IMR-90 (cell line): ENCODE data around the gene RAI1. TPM values are rescaled to one million over a fixed set of nuclear protein-coding genes. Genes with fewer than 3 reads are reported as not detected.

Source experiments
- ATAC-seq: fragments of 200-7000 bp; cut with Tn5 transposase; 2 replicates; pipeline ENCODE4 v1.9.1; 2020; ENCODE audit warnings: low read depth, mild to moderate bottlenecking, moderate library complexity
- BruUV-seq: library from RNA; stranded (reverse); fragments of 400-500 nt; replicated peaks from 2 replicates; lab custom pipeline; 2021; lab: Mats Ljungman, UMichigan
- CTCF ChIA-PET: fragments of 300-600 bp; formaldehyde crosslinking; extraction: SDS; loops from one replicate; lab custom pipeline; 2021; ENCODE audit warnings: antibody characterized with exemption; lab: Yijun Ruan, JAX
- POLR2A ChIA-PET: fragments of 300-600 bp; sonication (Branson Sonifier 250); formaldehyde crosslinking; loops from one replicate; lab custom pipeline; 2022; ENCODE audit warnings: antibody characterized with exemption; ENCODE audit not compliant: unreplicated experiment; lab: Charles Lee
- DNase-seq: peaks from one replicate; pipeline ENCODE4 v3.0.0; 2013
- H2AFZ ChIP-seq: replicated peaks from 2 replicates; pipeline ENCODE3; 2013; ENCODE audit warnings: low read length, mild to moderate bottlenecking; ENCODE audit not compliant: poor library complexity
- H2AK5ac ChIP-seq: 2 replicates; pipeline ENCODE4 v1.6.1; 2013; ENCODE audit warnings: low read depth, low read length, inconsistent platforms
- H2AK9ac ChIP-seq: replicated peaks from 2 replicates; pipeline ENCODE3; 2013; ENCODE audit warnings: mild to moderate bottlenecking, low read depth, low read length, moderate library complexity; ENCODE audit not compliant: poor library complexity
- H2BK120ac ChIP-seq: 2 replicates; pipeline ENCODE4 v1.6.1; 2013; ENCODE audit warnings: low read depth, low read length, inconsistent platforms
- H2BK15ac ChIP-seq: 3 replicates; pipeline ENCODE4 v1.6.1; 2013; ENCODE audit warnings: low read depth, low read length, inconsistent platforms
- H2BK20ac ChIP-seq: 2 replicates; pipeline ENCODE4 v1.6.1; 2013; ENCODE audit warnings: low read depth, mild to moderate bottlenecking, inconsistent platforms, low read length, moderate library complexity
- H2BK5ac ChIP-seq: 2 replicates; pipeline ENCODE4 v1.6.1; 2013; ENCODE audit warnings: mild to moderate bottlenecking, low read depth, low read length, inconsistent platforms; ENCODE audit not compliant: poor library complexity, severe bottlenecking
- H3K14ac ChIP-seq: replicated peaks from 2 replicates; pipeline ENCODE4 v1.6.1; 2013; ENCODE audit warnings: low read depth, low read length, inconsistent platforms
- H3K18ac ChIP-seq: 2 replicates; pipeline ENCODE4 v1.6.1; 2013; ENCODE audit warnings: low read depth, low read length, control low read depth
- H3K23ac ChIP-seq: 2 replicates; pipeline ENCODE4 v1.6.1; 2013; ENCODE audit warnings: low read depth, low read length, inconsistent platforms
- H3K27ac ChIP-seq: 2 replicates; pipeline ENCODE4 v1.5.1; 2013; ENCODE audit warnings: mild to moderate bottlenecking, control low read depth, low read length; ENCODE audit not compliant: insufficient read depth
- H3K27me3 ChIP-seq: 2 replicates; pipeline ENCODE4 v1.6.1; 2013; ENCODE audit warnings: low read length; ENCODE audit not compliant: control insufficient read depth, insufficient read depth
- H3K36me3 ChIP-seq: 2 replicates; pipeline ENCODE4 v1.6.1; 2013; ENCODE audit warnings: low read length, mixed read lengths; ENCODE audit not compliant: control insufficient read depth, insufficient read depth
- H3K4ac ChIP-seq: 2 replicates; pipeline ENCODE4 v1.6.1; 2013; ENCODE audit warnings: low read depth, low read length, inconsistent platforms
- H3K4me1 ChIP-seq: 2 replicates; pipeline ENCODE4 v1.6.1; 2013; ENCODE audit warnings: low read length, mixed read lengths; ENCODE audit not compliant: control insufficient read depth, insufficient read depth
- H3K4me2 ChIP-seq: 2 replicates; pipeline ENCODE4 v1.6.1; 2013; ENCODE audit warnings: low read depth, mild to moderate bottlenecking, control low read depth, low read length, moderate library complexity
- H3K4me3 ChIP-seq: 2 replicates; pipeline ENCODE4 v1.5.1; 2013; ENCODE audit warnings: low read depth, mild to moderate bottlenecking, control low read depth, low read length, moderate library complexity; ENCODE audit not compliant: insufficient read depth
- H3K56ac ChIP-seq: 2 replicates; pipeline ENCODE4 v1.6.1; 2013; ENCODE audit warnings: low read length, inconsistent platforms; ENCODE audit not compliant: insufficient read depth; ENCODE audit errors: extremely low read depth
- H3K79me1 ChIP-seq, 2 experiments: 2 replicates each; pipeline ENCODE4 v1.6.1; 2013; ENCODE audit warnings: low read length in 2 of 2, inconsistent platforms in 1 of 2, low read depth in 1 of 2
- H3K9ac ChIP-seq: 2 replicates; pipeline ENCODE4 v1.6.1; 2013; ENCODE audit warnings: low read depth, low read length, control low read depth
- H3K9me1 ChIP-seq: 2 replicates; pipeline ENCODE4 v1.6.1; 2013; ENCODE audit warnings: low read length, inconsistent platforms; ENCODE audit not compliant: insufficient read depth
- H3K9me3 ChIP-seq: 2 replicates; pipeline ENCODE4 v1.6.1; 2013; ENCODE audit warnings: low read length; ENCODE audit not compliant: control insufficient read depth, insufficient read depth
- H4K20me1 ChIP-seq: 2 replicates; pipeline ENCODE4 v1.6.1; 2013; ENCODE audit warnings: low read length, inconsistent platforms; ENCODE audit not compliant: insufficient read depth
- H4K5ac ChIP-seq: 2 replicates; pipeline ENCODE4 v1.6.1; 2013; ENCODE audit warnings: mild to moderate bottlenecking, low read depth, low read length, control low read depth
- H4K8ac ChIP-seq, 2 experiments: 2 replicates each; pipeline ENCODE4 v1.6.1; 2013; ENCODE audit warnings: low read depth in 2 of 2, low read length in 2 of 2, control low read depth in 1 of 2, inconsistent platforms in 1 of 2
- H4K91ac ChIP-seq: 2 replicates; pipeline ENCODE4 v1.6.1; 2013; ENCODE audit warnings: low read depth, low read length, inconsistent platforms; ENCODE audit not compliant: insufficient read depth
- BHLHE40 ChIP-seq: fragments of 150-350 bp; IDR thresholded peaks from 2 replicates; pipeline ENCODE4 v1.6.1; 2016; ENCODE audit warnings: mild to moderate bottlenecking, low read depth, low read length
- CEBPB ChIP-seq: IDR thresholded peaks from 2 replicates; pipeline ENCODE4 v1.6.1; 2012; ENCODE audit warnings: low read depth, low read length, improper control_type of control experiment
- FOS ChIP-seq: fragments of 150-350 bp; IDR thresholded peaks from 2 replicates; pipeline ENCODE4 v1.6.1; 2016; ENCODE audit warnings: low read depth, low read length
- MAZ ChIP-seq: IDR thresholded peaks from 2 replicates; pipeline ENCODE4 v1.6.1; 2012; ENCODE audit warnings: low read depth, mild to moderate bottlenecking, low read length, improper control_type of control experiment, moderate library complexity, borderline replicate concordance
- POLR2A ChIP-seq: IDR thresholded peaks from 2 replicates; pipeline ENCODE4 v1.6.1; 2012; ENCODE audit warnings: mild to moderate bottlenecking, low read depth, low read length
- RCOR1 ChIP-seq: IDR thresholded peaks from 2 replicates; pipeline ENCODE4 v1.6.1; 2012; ENCODE audit warnings: mild to moderate bottlenecking, low read length, improper control_type of control experiment; ENCODE audit not compliant: insufficient replicate concordance
- WGBS, 2 experiments: methylation state at CpG; one replicate each; pipeline versions ENCODE4 v1.1.5 to v1.1.7; 2013; ENCODE audit warnings: missing lambda C conversion rate in 2 of 2; ENCODE audit not compliant: insufficient read length in 1 of 2; ENCODE audit errors: extremely low coverage in 2 of 2; 5-methylcytosine and 5-hydroxymethylcytosine counted together
- dilution Hi-C: fragments of 300-500 bp; cut with HindIII; formaldehyde crosslinking; loops from one replicate; pipeline ENCODE4 v1.14.3; 2018; ENCODE audit warnings: low sequenced_read_pairs; ENCODE audit not compliant: unreplicated experiment
- in situ Hi-C: fragments of 300-500 bp; cut with MboI; formaldehyde crosslinking; loops from 3 replicates; pipeline ENCODE4 v1.14.3; 2019; ENCODE audit warnings: low sequenced_read_pairs, inconsistent platforms, mixed read lengths
- intact Hi-C: fragments of 100-400 bp; cut with micrococcal nuclease; formaldehyde crosslinking; loops from 2 replicates; pipeline ENCODE4 v1.10.0; 2022
- polyA plus RNA-seq, 3 experiments: library from polyadenylated mRNA; depleted of rRNA; stranded (reverse); fragments of >200 nt; gene quantifications; 2 replicates each; pipeline ENCODE4 v1.2.3, GENCODE V29; 2012; ENCODE audit warnings: low replicate concordance in 1 of 3
- total RNA-seq: library from RNA; depleted of rRNA; stranded (reverse); fragments of >200 nt; gene quantifications from 2 replicates; pipeline ENCODE4 v1.2.3, GENCODE V29; 2012
- TF ChIP-seq, protein P1 (sequence below): fragments of 150-350 bp; IDR thresholded peaks from 2 replicates; pipeline ENCODE4 v1.6.1; 2017; ENCODE audit warnings: mild to moderate bottlenecking, antibody characterized with exemption, low read length, low read depth

Gene RAI1
- total and polyA plus RNA-seq, 2 of the 4 experiments (the other 2 are of a cell fraction): 1.8 to 10.5 TPM

DNA sequence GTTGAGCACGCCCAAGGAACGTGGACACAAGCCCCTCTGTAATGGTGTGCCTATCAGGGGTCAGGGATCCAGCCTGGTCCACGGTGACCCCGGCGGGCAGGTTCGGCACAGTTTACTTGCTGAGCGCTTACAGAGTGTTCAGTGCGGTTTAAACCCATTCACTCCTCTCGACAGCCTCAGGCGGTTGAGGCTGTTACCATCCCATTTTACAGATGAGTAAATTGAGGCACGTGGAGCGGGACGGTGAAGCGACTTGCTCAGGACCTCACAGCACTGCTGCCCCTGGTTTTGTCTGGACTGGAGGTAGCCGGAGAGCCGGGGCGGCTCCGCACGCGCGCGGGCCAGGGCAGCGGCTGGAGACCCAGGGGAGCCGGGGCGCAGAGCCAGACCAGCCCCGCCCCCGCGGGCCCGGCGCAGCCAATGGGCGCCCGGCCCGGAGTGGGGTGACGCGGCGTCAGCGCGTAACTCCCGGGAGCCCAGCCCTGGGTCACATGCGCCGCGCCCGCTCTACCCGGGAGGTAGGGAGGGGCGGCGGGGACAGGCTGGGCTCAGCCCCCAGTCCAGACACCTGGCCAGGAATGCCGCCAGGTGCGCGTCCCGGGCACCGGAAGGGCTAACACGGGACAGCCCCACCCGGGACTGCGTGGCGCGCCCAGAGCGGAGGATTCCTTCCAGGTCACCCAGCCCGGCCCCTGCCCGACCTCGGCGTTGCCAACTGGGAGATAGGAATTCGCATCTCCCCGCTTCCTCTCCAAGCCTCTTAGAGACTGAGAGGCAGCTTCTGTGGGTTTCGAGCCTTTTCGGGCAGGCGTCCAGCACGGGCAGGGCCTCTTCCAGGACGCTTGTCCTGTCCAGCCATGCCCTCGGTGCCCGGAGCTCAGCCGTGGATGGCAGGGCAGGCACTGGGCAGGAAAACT lies 158.8 kb downstream of the RAI1 start:
- peaks cover 9 to 40% of the 10 kb centered on the region in 2 experiments; a peak in 3 of 4 replicates for H3K79me1 ChIP-seq
- peaks cover 39% of the 10 kb centered on the region for H3K4me1 ChIP-seq
- H3K4me2 ChIP-seq: peak overlapping the region; percentile 85
- H3K14ac ChIP-seq: peak overlapping the region; percentile 89
- peak overlapping the region; percentile 80 for H3K9ac ChIP-seq
- H3K9me3 ChIP-seq: no peaks in the 10 kb centered on the region
- H2AK9ac ChIP-seq: peak overlapping the region; percentile 99
- H2BK120ac ChIP-seq: peak overlapping the region; percentile 92
- peak overlapping the region; percentile 87 for H4K5ac ChIP-seq
- peak overlapping the region; percentile 73; the same call in 1 of the 2 replicates for H3K56ac ChIP-seq
- H3K18ac ChIP-seq: peak overlapping the region; percentile 87
- ChIA-PET CTCF (no interaction called here), POLR2A (no interaction called here)
- 0 out of 2 replicates have a peak, but pooled peaks cover under 1% of the 10 kb centered on the region for H3K36me3 ChIP-seq
- no peaks in the 10 kb centered on the region for H3K27me3 ChIP-seq
- H2BK5ac ChIP-seq: peak overlapping the region; percentile 93
- peak; percentile 62 for ATAC-seq
- peak overlapping the region; percentile 98 for H3K4ac ChIP-seq
- peaks cover 9% of the 10 kb centered on the region; the same call in 1 of the 2 replicates for H4K20me1 ChIP-seq
- peak overlapping the region; percentile 84 for H3K27ac ChIP-seq
- H2BK20ac ChIP-seq: peak overlapping the region; percentile 76; the same call in 1 of the 2 replicates
- peak overlapping the region; percentile 44 for H3K4me3 ChIP-seq
- H2AFZ ChIP-seq: peak overlapping the region; percentile 96
- WGBS, 2 experiments: 5% methylated on average over 21 of the region's 71 CpGs; no CpG with 5 or more reads in 1 of the 2 experiments
- BruUV-seq: no TSS peak
- peak overlapping the region; percentile 92 for H4K91ac ChIP-seq
- peak; percentile 46 for TF ChIP-seq BHLHE40
- TF ChIP-seq, protein P1, sequence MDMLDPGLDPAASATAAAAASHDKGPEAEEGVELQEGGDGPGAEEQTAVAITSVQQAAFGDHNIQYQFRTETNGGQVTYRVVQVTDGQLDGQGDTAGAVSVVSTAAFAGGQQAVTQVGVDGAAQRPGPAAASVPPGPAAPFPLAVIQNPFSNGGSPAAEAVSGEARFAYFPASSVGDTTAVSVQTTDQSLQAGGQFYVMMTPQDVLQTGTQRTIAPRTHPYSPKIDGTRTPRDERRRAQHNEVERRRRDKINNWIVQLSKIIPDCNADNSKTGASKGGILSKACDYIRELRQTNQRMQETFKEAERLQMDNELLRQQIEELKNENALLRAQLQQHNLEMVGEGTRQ: peak; percentile 83
- TF ChIP-seq CEBPB: no peak
- TF ChIP-seq FOS: no peak
- peak; percentile 85; the same call in 1 of the 2 replicates for TF ChIP-seq POLR2A
- TF ChIP-seq MAZ: peak; percentile 53; the same call in 1 of the 2 replicates
- peak; percentile 98 for TF ChIP-seq RCOR1
- peak overlapping the region; percentile 99 for H2AK5ac ChIP-seq
- peak overlapping the region; percentile 97 for H3K23ac ChIP-seq
- intact Hi-C loops (no loop called here), dilution Hi-C loops (no loop called here), in situ Hi-C loops (no loop called here)
- H4K8ac ChIP-seq: peak overlapping the region; percentile 97 to 98
- H3K9me1 ChIP-seq: peaks cover 26% of the 10 kb centered on the region
- H2BK15ac ChIP-seq: peak overlapping the region; percentile 94; the same call in 2 of the 3 replicates
- DNase-seq: peak; percentile 78
